Large intestine (tissue), 3 donors: ENCODE data around the gene ZNF276. TPM values are rescaled to one million over a fixed set of nuclear protein-coding genes. Genes with fewer than 3 reads are reported as not detected.

Experiments
- DNase-seq, 2 donors: peaks; one replicate each; pipeline versions ENCODE4 v3.0.0 to v3.0.0-alpha.2; 2013
- H3K27ac ChIP-seq: one replicate; pipeline ENCODE4 v1.5.1; 2013; ENCODE audit warnings: low read length
- H3K27me3 ChIP-seq: 2 replicates; pipeline ENCODE4 v1.6.1; 2013; ENCODE audit warnings: low read length; ENCODE audit not compliant: control insufficient read depth, insufficient read depth
- H3K36me3 ChIP-seq: 2 replicates; pipeline ENCODE4 v1.6.1; 2013; ENCODE audit warnings: low read length; ENCODE audit not compliant: control insufficient read depth, insufficient read depth
- H3K4me1 ChIP-seq: one replicate; pipeline ENCODE4 v1.6.1; 2013; ENCODE audit warnings: low read length; ENCODE audit not compliant: control insufficient read depth, insufficient read depth
- H3K4me3 ChIP-seq: one replicate; pipeline ENCODE4 v1.5.1; 2013; ENCODE audit warnings: low read length
- H3K9me3 ChIP-seq: one replicate; pipeline ENCODE4 v1.6.1; 2013; ENCODE audit warnings: mild to moderate bottlenecking, low read depth, low read length, moderate library complexity; ENCODE audit not compliant: control insufficient read depth
- WGBS: methylation state at CpG from one replicate; pipeline ENCODE4 v1.1.5; 2013; ENCODE audit warnings: low lambda C conversion rate; ENCODE audit not compliant: insufficient coverage; 5-methylcytosine and 5-hydroxymethylcytosine counted together
- polyA plus RNA-seq: library from polyadenylated mRNA; unstranded; fragments of 120-200 nt; gene quantifications from one replicate; pipeline ENCODE4 v1.2.1, GENCODE V29; 2013

Gene ZNF276
- polyA plus RNA-seq, 1 donor, result 35.7 TPM

DNA sequence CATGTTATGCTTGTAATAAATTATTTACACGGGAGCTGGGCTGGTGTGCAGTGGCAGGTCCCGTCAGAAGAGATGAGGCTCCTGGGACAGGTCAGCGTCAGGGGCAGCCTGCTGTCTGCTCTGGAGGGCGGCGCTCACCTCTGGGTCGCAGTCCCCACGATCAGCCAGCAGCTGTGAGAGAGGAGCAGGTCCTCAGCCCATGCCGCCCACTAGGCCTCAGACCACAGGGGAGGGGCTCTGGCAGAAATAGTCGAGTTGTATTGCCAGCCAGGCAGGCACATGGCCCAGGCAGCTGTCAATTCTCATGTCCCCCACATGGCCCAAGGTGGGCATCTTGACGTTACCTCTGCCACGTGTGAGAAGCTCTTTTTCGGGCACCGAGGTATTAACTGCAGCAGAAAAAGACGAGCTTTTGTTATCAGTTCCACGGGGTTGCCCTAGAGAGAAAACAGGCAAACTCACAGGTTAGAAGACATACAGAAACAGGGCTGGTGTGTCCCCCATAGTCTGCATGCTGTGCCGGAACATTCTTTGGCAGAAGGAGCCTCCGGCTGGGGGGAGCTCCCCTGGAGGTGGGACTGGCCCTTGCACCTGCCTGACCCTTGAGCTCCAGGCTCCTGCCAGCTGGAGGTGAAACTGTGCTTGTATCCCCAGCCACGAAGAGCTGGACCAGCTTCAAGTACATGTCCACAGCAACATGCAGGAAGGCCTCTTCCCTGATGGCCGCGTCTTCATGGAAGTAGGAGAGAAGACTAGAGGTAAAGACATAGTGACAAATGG lies 17.4 kb downstream of the ZNF276 start:
- H3K9me3 ChIP-seq, result no peaks in the 10 kb centered on the region
- WGBS, result no CpG with 5 or more reads among the region's 20 CpGs
- peaks cover 85% of the 10 kb centered on the region for H3K36me3 ChIP-seq
- H3K4me3 ChIP-seq, result no peak overlapping the region
- no peaks in the 10 kb centered on the region for H3K27me3 ChIP-seq
- no peak overlapping the region for H3K27ac ChIP-seq
- DNase-seq, result no peak
- H3K4me1 ChIP-seq, result no peaks in the 10 kb centered on the region

DNA sequence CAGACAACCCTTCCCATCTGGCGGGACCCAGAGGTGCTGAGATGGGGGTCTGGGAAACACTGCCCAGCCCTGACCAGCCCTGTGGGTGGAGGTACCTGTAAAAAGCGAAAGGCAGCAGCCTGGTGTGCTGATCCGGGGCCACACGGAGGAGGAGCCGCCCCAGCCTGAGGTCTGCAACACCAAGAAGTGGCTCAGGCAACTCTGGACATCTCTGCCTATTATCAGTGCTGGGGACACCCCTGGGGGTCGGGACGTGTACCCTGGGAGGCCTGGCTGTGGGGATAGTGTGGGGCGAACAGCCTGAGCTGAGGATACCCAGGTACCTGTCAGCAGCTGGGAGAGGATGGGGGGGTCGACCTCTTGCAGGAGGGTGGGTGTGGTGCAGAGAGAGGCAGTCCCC lies 18.0 kb downstream of the ZNF276 start:
- Histone ChIP-seq H3K27ac (no peak overlapping the region), H3K36me3 (peaks cover 83% of the 10 kb centered on the region), H3K4me1 (no peaks in the 10 kb centered on the region), H3K4me3 (no peak overlapping the region), H3K9me3 (no peaks in the 10 kb centered on the region), H3K27me3 (no peaks in the 10 kb centered on the region)
- no CpG with 5 or more reads among the region's 9 CpGs for WGBS
- DNase-seq, result no peak

DNA sequence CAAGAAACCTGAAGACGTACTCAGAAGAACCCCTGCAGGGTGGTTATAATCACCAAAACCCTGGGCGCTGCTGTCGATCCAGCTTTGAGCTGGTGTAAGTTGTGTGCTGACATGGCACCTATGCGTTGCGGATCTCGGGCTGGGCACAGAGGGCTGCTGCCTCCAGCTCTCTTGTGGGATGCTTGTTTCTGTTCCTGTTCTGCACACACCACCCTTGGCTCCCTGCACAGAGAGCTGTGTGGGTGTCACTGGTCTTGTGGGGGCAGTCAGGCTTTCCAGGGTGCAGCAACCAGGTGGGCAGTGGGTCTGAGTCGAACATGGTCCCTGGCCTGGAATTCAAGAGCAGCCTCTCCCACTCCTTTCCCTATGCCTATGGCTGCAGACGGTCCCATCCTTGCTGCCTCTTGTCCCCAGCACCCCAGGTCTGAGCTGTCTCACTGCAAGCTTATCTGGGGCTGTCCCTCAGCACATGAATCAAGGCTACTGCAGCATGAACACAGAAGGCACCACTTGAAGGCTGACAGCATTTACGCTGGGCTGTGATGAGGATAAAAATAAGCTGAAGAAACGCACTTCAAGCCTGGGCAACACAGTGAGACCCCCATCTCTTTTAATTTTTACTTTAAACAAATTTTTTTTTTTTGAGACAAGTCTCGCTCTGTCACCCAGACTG lies 20.1 kb downstream of the ZNF276 start:
- Histone ChIP-seq H3K4me3 (no peak overlapping the region), H3K9me3 (no peaks in the 10 kb centered on the region), H3K27me3 (no peaks in the 10 kb centered on the region), H3K36me3 (peaks cover 79% of the 10 kb centered on the region), H3K4me1 (no peaks in the 10 kb centered on the region), H3K27ac (no peak overlapping the region)
- DNase-seq, result no peak
- WGBS, result 100% methylated on average over 1 of the region's 11 CpGs

DNA sequence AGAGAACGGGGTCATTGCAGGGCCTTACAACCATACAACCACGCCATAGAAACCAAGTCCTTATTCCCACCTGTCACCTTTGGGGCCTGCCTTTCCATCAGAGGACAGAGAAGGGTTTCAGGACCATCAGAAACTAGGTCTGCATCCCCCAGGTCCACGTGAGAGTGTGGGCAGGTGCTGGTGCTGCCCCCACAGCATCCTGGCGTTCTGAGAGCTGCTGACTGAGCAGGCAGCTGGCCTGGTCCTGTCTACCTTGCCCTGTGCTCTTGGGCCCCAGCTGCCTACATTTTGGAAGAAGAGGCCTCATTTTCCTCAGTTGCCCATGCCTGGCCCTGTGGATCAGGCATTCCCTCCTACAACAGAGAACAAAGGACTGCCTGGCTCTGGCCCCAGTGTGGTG lies 21.6 kb downstream of the ZNF276 start:
- DNase-seq, result no peak
- Histone ChIP-seq H3K27ac (no peak overlapping the region), H3K4me1 (no peaks in the 10 kb centered on the region), H3K36me3 (peaks cover 77% of the 10 kb centered on the region), H3K4me3 (no peak overlapping the region), H3K27me3 (no peaks in the 10 kb centered on the region), H3K9me3 (no peaks in the 10 kb centered on the region)
- WGBS, result no CpG with 5 or more reads among the region's 4 CpGs

DNA sequence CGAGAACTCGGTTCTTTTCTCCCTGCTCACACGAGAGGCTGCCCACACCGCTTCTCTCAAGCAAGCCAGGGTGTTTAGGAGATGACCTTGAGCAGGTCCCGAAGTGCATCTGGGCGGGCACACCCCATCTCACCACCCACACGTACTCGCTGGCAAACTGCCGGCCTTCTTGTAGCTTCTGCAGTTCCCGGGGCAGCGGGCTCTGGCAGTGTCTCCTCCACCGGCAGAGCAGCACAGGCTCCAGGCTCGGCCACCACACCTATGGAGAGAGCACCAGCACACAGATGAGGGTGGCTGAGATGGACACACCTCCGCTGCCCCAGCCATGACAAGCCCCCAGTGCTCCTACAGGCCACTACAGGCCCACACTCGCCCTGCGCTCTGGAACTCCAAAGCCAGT lies 23.5 kb downstream of the ZNF276 start:
- WGBS, result no CpG with 5 or more reads among the region's 16 CpGs
- H3K27me3 ChIP-seq, result no peaks in the 10 kb centered on the region
- DNase-seq, result no peak

DNA sequence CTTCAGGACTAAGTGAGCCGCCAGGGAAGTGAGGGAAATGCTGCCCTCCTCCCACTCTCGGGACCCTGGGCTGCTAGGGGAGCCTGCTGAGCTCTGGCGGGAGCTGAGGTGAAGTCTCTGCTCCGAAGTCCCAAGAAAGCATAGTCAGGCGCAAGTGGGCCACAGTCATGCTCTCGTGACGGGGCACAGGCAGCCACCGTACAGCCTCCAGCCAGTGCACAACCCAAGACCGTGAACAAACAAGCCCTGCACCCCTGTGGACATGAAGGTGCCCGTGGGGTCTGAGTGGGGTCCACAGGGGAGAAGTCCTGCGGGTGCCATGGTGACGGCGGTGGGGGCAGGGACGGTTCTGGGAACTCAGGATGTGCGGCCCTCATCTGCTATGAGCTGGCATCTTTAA lies 24.7 kb downstream of the ZNF276 start:
- no CpG with 5 or more reads among the region's 15 CpGs for WGBS
- Histone ChIP-seq H3K4me1 (no peaks in the 10 kb centered on the region), H3K9me3 (no peaks in the 10 kb centered on the region), H3K27ac (no peak overlapping the region), H3K27me3 (no peaks in the 10 kb centered on the region), H3K36me3 (peaks cover 67% of the 10 kb centered on the region), H3K4me3 (no peak overlapping the region)
- no peak for DNase-seq

More for the DNA sequence above, 23.5 kb downstream of the ZNF276 start:
- Histone ChIP-seq H3K9me3 (no peaks in the 10 kb centered on the region), H3K4me3 (no peak overlapping the region), H3K36me3 (peaks cover 75% of the 10 kb centered on the region), H3K4me1 (no peaks in the 10 kb centered on the region), H3K27ac (no peak overlapping the region)

DNA sequence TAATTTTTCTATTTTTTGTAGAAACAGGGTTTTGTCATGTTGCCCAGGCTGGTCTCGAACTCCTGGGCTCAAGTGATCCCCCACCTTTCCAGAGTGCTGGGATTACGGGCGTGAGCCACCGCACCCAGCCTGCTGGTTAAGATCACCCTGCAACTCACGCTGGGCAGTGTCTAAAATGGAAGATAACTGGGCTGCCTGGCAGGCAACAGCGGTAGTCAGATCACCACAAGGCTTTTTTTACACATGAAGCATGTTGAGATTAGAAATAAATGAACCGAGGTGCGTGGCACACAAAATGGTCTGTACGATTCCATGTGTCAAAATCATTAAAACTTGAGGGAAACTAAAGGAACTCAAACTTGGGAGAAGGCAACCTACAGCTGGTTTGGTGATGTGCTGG lies 26.7 kb downstream of the ZNF276 start:
- 100% methylated on average over 2 of the region's 9 CpGs for WGBS
- peaks cover 57% of the 10 kb centered on the region for H3K36me3 ChIP-seq

DNA sequence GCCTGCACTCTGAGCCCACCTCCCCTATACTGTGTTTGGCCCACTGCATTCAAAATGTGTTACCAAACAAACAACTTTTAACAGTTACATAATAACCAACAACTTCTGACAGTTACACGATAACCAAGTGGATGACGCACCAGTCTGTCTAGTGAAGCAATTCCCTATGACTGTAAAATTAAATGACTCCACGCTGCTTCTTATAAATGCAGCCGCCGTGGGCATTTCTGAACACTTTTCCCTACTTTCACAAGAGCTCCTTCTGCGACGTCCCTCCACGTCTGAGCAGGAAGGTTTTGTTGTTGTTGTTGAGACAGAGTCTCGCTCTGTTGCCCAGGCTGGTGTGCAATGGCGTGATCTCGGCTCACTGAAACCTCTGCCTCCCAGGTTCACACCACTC lies 27.6 kb downstream of the ZNF276 start:
- WGBS, result 85% methylated on average over 4 of the region's 11 CpGs
- no peak overlapping the region for H3K27ac ChIP-seq

More for the DNA sequence above, 26.7 kb downstream of the ZNF276 start:
- no peaks in the 10 kb centered on the region for H3K9me3 ChIP-seq
- no peak overlapping the region for H3K27ac ChIP-seq
- H3K4me1 ChIP-seq, result no peaks in the 10 kb centered on the region
- H3K4me3 ChIP-seq, result no peak overlapping the region
- H3K27me3 ChIP-seq, result no peaks in the 10 kb centered on the region
- DNase-seq, result no peak

DNA sequence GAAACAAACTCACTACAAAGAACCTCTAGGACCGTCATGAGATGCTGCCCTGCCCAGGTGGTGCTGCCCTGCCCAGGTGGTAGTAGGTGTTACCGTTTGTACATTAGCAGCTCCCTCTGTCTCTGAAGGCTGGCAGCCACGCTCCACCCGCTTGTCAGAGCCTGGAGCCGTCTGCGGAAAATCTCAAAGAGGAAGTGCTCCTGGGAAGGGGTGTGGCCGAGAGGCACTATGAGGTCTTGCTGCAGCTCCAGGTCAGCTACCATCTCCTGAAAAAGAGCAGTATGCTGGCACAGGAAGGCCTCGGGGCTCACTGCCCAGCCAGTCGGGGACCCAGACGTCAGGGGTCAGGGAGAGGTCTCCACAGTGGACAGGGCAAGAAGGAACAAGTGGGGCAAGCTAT lies 28.3 kb downstream of the ZNF276 start:
- no peak for DNase-seq
- WGBS, result no CpG with 5 or more reads among the region's 10 CpGs
- Histone ChIP-seq H3K27me3 (no peaks in the 10 kb centered on the region), H3K9me3 (no peaks in the 10 kb centered on the region), H3K4me3 (no peak overlapping the region), H3K36me3 (peaks cover 52% of the 10 kb centered on the region), H3K4me1 (no peaks in the 10 kb centered on the region), H3K27ac (no peak overlapping the region)

More for the DNA sequence above, 27.6 kb downstream of the ZNF276 start:
- Histone ChIP-seq H3K36me3 (peaks cover 58% of the 10 kb centered on the region), H3K4me3 (no peak overlapping the region), H3K4me1 (no peaks in the 10 kb centered on the region), H3K27me3 (no peaks in the 10 kb centered on the region), H3K9me3 (no peaks in the 10 kb centered on the region)
- DNase-seq, result no peak

DNA sequence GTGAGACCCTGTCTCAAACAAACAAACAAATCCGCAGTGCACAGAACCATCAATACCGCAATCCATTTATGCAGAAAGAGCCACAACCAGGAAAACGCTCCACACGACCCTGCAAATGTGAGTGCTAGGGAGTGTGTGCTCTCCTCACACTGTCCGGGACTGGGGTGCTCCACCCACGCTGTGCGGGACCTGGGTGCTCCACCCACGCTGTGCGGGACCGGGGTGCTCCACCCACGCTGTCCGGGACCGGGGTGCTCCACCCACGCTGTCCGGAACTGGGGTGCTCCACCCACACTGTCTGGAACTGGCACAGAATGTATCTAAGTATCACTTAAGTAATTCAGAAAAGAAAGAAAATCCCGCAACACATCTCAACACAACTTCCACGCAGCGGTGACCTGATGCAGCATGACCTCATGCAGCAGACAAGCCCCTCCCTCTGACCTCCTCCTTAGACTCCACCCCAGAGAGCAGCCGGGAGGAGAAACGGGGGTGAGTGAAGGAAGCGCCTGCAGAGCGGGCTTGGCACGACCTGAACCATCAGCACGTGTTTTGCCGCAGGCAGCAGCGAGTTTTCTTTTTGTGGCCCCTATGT lies 38.5 kb downstream of the ZNF276 start:
- H3K27ac ChIP-seq, result no peak overlapping the region
- H3K4me3 ChIP-seq, result no peak overlapping the region
- peaks cover 38% of the 10 kb centered on the region for H3K36me3 ChIP-seq
- H3K4me1 ChIP-seq, result peaks cover 7% of the 10 kb centered on the region
- no peaks in the 10 kb centered on the region for H3K27me3 ChIP-seq
- H3K9me3 ChIP-seq, result no peaks in the 10 kb centered on the region
- no peak for DNase-seq
- WGBS, result no CpG with 5 or more reads among the region's 26 CpGs
